GM19452 (cell line): Measurements from ENCODE around the gene FBRSL1.
"Not testable (repeated sequence)": the region's sequence is repeated elsewhere in the genome, so short reads cannot be mapped to it uniquely, and the experiment has no call there.

Source experiments
- ATAC-seq: cut with Tn5 transposase; IDR thresholded peaks from one replicate; pipeline ENCODE4 v1.9.1; 2021; ENCODE audit not compliant: unreplicated experiment

Gene FBRSL1

DNA sequence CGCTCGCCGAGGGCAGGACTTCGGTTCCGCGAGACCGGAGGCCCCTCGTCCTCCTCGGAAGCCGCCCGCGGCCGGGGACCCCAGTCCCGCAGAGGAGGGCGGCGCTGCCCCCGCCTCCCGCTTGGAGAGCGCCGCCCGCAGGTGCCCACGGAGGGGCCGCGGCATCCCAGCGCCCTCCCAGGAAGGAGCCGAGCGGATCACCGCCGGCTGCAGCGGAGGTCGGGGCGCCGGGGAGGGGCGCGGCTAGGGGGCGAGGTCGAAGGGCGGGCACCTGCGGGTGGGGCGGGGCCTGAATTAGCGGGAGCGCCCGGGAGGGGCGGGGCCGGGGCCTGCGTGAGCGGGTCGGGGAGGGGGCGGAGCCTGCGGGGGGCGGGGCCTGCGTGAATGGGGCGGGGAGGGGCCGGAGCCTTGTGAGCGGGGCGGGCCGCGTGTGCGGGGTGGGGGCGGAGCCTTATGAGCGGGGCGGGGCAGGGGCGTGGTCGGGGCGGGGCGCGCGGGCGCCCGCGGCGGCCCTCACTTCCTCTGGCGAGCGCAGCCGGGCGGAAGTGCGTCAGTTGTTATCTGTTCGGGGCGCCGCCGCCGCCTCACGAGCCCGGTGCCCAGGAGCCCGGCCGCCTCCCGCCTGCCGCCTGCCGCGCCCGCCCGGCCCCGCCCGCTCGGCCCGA is at the start of gene FBRSL1:
TSS of gene FBRSL1 (plus strand) at position 550 of the 665 bp plus-strand sequence.
- ATAC-seq: peak; percentile 53

GRCh38 chr12:132440420-132440819 is 49.5 kb upstream of the FBRSL1 start:
- not testable (repeated sequence) for ATAC-seq

DNA sequence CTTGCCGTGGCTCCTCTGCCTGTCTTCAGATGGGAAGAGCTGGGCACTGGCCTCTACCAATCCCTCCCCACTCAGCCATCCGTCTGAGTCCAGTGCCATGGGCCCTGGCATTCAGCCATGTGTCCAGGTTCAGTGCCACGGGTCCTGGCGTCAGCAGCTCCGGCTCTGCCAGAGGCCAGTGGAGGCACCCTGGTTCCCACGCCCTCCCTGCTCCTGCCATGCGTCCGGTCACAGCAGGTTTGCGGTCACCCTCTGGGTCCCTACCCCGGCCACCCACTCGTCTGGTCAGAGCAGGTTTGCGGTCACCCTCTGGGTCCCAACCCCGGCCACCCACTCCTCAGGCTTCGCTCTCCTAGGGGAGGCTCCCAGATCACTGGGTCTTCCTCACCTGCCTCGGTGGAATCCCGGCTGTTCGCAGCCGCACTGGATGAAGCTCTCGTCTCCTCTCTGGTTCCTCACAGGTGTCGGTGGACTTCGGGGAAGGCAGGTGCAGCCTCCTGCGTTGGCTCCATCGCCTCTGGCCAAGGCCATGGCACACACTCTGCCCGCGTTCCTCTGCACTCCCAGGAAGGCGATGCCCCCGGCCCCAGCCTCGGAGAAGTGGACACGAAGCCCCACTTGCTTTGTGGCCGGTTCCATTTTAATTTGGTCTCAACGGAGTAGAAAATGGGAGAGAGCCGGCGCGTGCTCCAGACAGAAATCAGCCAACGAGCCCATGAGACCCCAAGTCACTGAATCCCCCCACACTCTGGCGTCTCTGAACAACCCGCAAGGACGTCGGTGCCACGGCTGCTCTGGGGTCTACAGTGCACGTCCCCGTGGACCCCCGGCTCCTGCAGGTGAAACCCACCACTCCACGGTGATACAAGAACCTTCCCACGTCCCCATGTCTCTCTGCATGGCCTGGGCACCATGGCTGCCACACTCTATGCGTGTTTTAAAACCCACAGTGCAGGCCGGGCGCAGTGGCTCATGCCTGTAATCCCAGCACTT is 47.8 kb upstream of the FBRSL1 start:
- no peak for ATAC-seq

- ATAC-seq: no peak
Measured at GRCh38 chr12:132443091-132443490, 46.9 kb upstream of the FBRSL1 start.

- no peak for ATAC-seq
Measured at GRCh38 chr12:132444283-132444682, 45.7 kb upstream of the FBRSL1 start.

DNA sequence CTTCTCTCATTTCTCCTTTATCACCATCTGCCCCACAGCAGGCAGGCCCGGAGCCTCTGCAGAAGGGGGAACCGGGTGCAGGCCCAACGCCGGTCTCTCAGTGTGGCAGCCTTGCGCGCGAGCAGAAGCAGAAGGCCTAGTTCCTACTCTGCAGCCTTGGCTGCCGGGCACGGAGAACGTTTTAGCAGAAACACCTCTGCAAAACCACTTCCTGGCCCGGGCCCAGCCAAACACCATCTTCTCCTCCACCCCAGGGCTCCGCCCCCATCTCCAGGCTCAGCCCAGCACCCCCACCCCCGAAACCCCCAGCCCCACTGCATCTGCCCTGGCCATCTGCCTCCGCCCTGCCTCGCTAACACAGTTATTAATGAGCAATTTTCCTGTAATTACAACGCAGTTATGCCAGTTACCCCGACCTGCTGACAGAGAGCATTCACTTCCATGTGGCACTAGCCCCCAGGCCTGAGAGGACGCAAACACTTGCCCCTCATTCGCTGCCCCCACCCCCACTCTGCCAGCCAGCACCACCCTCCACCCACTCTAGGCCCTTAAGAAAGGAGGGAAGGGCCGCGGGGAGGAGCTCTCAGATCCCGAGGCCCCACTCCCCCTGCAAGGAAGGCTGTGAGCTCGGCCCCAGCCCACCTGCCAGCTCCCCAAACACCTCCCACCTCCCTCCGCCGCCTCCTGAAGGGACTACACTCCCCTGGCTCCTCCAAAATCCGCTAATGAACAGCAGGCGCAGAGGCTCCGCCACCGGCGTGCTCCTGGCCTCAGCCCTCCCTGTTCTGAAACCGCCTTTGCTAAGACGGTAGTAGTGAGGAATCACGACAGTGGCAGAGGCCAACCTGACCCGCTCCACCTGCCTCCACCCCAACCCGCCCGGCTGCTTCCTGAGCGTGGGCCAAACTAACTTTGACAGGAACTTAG is 44.7 kb upstream of the FBRSL1 start:
- peak; percentile 49 for ATAC-seq

- no peak for ATAC-seq
Measured at GRCh38 chr12:132445884-132446632, 43.9 kb upstream of the FBRSL1 start.

DNA sequence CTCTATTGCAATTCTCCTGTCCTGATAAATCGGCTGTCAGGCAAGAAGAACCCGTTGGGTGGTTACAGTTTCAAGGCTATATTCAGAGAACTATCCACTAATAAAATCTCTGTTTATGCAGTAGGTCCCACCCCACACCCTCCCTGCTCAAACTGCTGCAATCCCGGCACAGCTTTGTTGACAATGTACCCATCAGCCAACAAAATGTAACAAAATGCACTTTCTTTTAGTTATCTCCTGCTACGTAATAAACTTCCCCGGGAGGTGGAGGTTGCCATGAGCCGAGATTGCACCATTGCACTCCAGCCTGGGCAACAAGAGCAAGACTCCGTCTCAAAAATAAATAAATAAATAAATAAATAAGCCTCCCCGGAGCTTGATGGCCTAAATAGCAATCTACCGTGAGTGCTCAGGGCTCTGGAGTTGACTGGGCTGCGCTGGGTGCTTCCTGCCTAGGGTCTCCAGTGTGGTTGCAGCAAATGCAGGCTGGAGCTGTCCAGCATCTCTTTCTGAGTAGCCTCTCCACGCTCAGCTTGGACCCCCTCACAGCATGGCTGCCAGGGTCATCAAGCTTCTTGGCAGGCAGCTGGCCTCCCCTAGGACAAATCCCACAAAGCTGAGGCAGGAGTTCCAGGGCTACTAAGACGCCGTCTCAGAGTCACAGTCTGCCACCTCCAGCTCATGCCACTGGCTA is 43.2 kb upstream of the FBRSL1 start:
- ATAC-seq: no peak

DNA sequence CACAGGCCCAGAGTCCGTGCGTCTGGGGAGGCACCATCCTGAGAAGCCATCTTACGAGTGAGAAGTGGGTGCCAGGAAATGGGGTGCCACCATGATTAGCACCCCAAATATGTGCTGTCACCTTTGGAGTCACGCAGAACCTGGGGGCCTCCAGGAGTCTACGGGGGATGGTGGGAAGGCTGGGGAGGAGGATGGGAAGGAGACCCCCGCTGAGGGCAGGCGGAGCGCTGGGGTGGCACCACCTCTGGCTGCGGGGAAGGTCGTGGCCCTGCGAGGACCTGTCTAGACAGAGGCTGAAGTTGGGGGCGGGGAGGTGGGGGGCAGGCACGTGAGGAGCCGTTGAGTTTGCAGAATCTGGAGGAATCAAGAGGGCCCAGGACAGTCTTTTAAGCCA is 42.6 kb upstream of the FBRSL1 start:
- no peak for ATAC-seq

- ATAC-seq: no peak
Measured at GRCh38 chr12:132447731-132448462, 42.1 kb upstream of the FBRSL1 start.

DNA sequence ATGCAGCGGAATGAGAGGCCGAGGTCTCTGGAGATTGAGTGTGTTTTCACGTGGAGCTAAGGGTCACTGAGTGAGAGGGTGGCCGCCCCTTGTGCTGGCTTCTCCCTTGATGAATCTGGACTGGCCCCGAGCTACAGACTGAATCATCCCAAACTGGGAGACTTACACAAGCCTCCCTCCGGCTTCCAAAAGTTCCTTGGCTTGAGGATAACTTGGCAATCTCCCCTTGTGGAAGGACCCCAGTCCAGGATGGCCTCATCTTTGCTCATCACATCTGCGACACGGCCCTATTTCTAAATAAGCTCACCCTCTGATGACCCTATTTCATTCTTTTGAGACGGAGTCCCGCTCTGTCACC is 41.5 kb upstream of the FBRSL1 start:
- ATAC-seq: no peak

- peak; percentile 69 for ATAC-seq
Measured at GRCh38 chr12:132449565-132450417, 40.2 kb upstream of the FBRSL1 start.

DNA sequence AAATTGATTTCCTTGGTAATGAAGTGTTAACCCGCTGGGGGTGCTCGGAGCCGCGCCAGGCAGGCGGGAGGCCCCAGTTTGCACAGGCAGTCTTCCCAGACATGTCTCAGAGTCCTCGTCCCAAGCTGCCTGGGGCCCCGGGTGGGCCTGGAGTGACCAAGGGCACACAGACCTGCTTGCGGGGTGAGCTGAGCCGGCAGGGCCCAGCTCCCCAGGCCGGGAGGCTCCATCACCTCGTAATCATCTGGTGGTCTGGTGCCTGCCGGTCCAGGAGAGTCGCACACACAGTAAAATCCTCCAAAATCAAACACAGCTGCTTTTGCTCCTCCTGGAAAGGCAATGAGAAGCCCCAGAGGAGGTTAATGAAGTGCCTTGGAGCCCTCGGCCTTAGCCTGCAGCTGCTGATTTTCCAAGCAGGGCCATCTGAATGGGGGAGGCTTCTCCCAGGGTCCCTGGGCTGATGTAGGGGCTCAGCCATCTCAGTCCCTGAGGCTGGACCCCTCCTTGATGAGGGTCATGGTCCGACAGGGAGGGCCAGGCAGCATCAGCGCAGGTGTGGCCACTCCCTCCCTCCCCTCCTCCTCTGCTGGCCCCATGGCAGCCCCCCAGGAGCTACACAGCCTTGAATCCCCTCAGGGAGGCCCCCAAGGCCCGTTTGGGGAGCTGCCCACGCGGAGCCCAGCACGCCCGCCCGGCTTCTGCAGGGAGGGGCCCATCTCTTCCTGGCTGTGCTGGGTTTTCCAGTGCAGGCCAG is 39.4 kb upstream of the FBRSL1 start:
- ATAC-seq: no peak

- ATAC-seq: no peak
Measured at GRCh38 chr12:132451172-132451835, 38.6 kb upstream of the FBRSL1 start.

DNA sequence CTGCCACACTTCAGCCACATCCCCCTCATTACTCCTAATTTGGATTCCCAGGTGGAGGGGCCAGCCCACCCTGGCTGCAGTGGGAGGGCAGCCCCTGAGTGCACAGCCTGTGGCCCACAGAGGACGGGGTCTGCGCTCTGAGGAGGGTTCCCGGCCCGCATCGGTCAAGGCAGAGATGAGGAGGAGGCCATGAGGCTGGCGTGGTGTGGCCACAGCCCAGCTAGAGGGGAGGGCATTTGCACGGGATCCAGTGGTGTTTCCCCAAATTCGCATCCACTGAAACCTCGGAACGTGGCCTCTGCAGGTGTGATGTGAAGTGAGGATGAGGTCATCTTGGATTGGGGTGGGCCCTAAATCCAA is 38.1 kb upstream of the FBRSL1 start:
- no peak for ATAC-seq

- no peak for ATAC-seq
Measured at GRCh38 chr12:132452596-132453350, 37.2 kb upstream of the FBRSL1 start.
